ENCODE data around the gene ZNF280A. TPM values are rescaled to one million over a fixed set of nuclear protein-coding genes. Genes with fewer than 3 reads are reported as not detected.
A peak's percentile ranks its signal among the peaks of the same experiment; 100 is the strongest.
"Not testable (repeated sequence)": the region's sequence is repeated elsewhere in the genome, so short reads cannot be mapped to it uniquely, and the experiment has no call there.

ZNF280A gene
- total and polyA plus RNA-seq, 5 experiments from 2014 or later = not detected

DNA sequence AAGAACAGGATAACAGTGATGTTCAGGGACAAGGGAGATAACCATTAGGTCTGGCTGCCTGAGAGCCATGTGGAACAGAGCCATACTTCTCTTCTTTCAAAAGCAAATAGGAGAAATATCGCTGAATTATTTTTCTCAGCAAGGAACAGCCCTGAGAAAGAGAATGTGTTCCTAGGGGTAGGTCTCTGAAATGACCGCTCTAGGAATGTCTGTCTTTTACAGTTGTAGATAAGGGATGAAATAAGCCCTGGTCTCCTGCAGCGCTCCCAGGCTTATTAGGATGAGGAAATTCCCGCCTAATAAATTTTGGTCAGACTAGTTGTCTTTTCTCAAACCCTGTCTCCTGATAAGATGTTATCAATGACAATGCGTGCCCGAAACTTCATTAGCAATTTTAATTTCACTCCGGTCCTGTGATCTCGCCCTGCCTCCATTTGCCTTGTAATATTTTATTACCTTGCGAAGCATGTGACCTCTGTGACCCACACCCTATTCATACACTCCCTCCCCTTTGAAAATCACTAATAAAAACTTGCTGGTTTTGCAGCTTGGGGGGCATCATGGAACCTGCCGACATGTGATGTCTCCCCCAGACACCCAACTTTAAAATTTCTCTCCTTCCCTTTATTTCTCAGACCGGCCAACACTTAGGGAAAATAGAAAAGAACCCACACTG, 51.1 kb downstream of the ZNF280A start:
- H3K36me3 Mint-ChIP-seq = peaks cover 0 to 17% (median 3%) of the 10 kb centered on the region in 3 donors
- DNase-seq, ATAC-seq, POLR2A ChIA-PET, H3K4me1 Mint-ChIP-seq, H3K27ac Mint-ChIP-seq, H3K4me3 Mint-ChIP-seq: not testable (repeated sequence)
- H3K27me3 Mint-ChIP-seq = peaks cover 10 to 40% (median 18%) of the 10 kb centered on the region in 5 donors
- H3K9me3 Mint-ChIP-seq = peaks cover 0 to 40% (median 17%) of the 10 kb centered on the region in 9 donors

DNA sequence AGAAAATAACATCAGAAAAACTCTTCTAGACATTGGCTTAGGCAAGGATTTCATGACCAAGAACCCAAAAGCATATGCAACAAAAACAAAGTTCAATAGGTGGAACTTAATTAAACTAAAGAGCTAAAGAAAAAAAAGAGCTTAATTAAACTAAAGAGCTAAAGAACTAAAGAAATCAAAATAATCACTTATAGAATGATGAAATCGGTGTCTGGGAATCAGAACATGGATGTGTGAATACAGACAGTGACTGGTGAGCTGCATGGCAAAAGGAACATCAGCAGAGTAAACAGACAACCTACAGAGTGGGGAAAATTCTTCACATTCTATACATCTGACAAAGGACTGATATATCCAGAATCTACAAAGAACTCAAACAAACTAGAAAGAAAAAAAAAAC, 53.0 kb downstream of the ZNF280A start:
- Mint-ChIP-seq H3K9me3 (peaks cover 0 to 40% (median 17%) of the 10 kb centered on the region in 9 donors), H3K27ac (no peak overlapping the region), H3K4me3 (no peak overlapping the region), H3K36me3 (peaks cover 0 to 17% (median 3%) of the 10 kb centered on the region in 3 donors), H3K27me3 (peaks cover 20 to 59% (median 32%) of the 10 kb centered on the region in 5 donors), H3K4me1 (peaks cover 0 to 7% (median 2%) of the 10 kb centered on the region in 4 donors)
- DNase-seq (no peak), ATAC-seq (no peak)
- POLR2A ChIA-PET = no interaction called here

DNA sequence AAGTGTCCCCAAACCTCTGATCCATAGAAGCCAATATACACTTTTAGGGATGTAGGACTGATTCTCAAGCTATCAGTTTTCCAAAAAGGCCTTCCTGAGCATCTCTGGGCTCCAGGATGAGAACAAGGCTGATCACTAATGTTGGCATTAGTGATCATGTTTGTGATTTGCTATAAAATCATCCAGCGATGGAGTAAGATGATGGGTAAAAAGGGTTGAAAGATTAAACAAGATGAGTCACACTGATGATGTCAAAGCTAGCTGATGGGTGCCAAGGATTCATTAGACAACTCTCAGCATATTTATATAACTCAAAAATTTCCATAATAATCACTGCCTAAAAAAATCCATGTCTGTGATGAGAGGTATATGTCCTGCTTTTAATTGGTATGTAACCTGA, 54.3 kb downstream of the ZNF280A start:
- no peak for ATAC-seq
- Mint-ChIP-seq H3K36me3 (peaks cover 0 to 17% (median 3%) of the 10 kb centered on the region in 3 donors), H3K27me3 (peaks cover 27 to 65% (median 38%) of the 10 kb centered on the region in 5 donors), H3K9me3 (peaks cover 0 to 41% (median 17%) of the 10 kb centered on the region in 9 donors), H3K4me3 (no peak overlapping the region), H3K4me1 (peaks cover 0 to 7% (median 2%) of the 10 kb centered on the region in 4 donors), H3K27ac (no peak overlapping the region)
- POLR2A ChIA-PET = no interaction called here
- DNase-seq = no peak

DNA sequence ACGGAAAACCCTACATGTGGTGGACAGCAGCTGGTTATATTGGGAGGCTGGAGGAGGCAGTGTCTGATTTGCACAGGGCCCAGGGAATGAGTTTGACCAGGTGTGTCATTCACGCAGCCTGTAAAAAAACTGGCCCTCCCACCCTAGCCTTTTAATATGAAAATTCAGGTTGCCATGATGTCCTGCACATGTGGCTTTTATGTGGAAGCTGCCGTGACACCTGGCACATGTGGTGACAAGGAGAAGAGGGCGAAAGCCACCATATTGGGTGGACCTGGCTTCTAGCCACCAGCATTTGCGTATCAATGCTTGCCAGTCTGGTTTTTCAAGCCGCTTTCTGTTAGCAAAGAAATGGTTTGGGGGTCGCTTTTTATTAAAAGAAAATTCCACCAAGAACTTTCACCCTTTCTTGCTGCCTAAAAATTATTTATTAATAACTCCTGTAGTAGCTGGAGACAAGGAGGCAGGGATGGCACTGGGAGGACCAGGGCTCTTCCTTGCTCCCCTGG, 54.9 kb downstream of the ZNF280A start:
- H3K36me3 Mint-ChIP-seq = peaks cover 0 to 17% (median 7%) of the 10 kb centered on the region in 3 donors
- POLR2A ChIA-PET = no interaction called here
- no peak overlapping the region for H3K27ac Mint-ChIP-seq
- peaks cover 29 to 72% (median 38%) of the 10 kb centered on the region in 5 donors for H3K27me3 Mint-ChIP-seq
- DNase-seq = no peak
- ATAC-seq = no peak
- H3K4me1 Mint-ChIP-seq = peaks cover 0 to 7% (median 2%) of the 10 kb centered on the region in 4 donors
- peaks cover 0 to 47% (median 17%) of the 10 kb centered on the region in 9 donors for H3K9me3 Mint-ChIP-seq
- H3K4me3 Mint-ChIP-seq = no peak overlapping the region

DNA sequence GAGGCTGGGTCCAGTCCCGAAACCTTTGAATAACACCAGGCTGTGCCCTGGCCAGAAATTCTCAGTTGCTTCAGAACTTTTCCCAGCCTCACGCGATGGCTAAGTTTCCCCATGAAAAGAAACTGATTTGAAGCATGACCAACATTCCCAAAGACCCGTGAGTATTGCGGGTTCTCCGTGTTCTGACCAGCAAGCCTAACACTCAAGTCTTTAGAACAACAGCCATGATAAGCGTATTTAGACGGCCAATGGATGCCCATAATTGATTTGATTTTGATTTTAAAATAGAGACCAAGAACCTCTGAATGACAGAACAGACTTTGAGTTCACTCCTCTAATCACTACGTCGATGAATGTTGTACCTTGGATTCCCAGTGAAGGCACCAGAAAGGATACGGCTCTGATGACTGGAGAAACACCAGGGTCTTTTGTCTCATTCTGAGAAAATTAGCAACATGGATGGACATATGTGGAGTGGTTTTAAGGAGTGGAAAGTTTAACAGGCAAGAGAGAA, 55.5 kb downstream of the ZNF280A start:
- no peak overlapping the region for H3K27ac Mint-ChIP-seq
- peaks cover 0 to 47% (median 15%) of the 10 kb centered on the region in 9 donors for H3K9me3 Mint-ChIP-seq
- DNase-seq (no peak), ATAC-seq (no peak)
- H3K4me3 Mint-ChIP-seq = no peak overlapping the region
- H3K36me3 Mint-ChIP-seq = peaks cover 0 to 16% (median 7%) of the 10 kb centered on the region in 3 donors
- POLR2A ChIA-PET = no interaction called here
- H3K27me3 Mint-ChIP-seq = peaks cover 29 to 73% (median 35%) of the 10 kb centered on the region in 5 donors
- peaks cover 0 to 7% (median 2%) of the 10 kb centered on the region in 4 donors for H3K4me1 Mint-ChIP-seq

DNA sequence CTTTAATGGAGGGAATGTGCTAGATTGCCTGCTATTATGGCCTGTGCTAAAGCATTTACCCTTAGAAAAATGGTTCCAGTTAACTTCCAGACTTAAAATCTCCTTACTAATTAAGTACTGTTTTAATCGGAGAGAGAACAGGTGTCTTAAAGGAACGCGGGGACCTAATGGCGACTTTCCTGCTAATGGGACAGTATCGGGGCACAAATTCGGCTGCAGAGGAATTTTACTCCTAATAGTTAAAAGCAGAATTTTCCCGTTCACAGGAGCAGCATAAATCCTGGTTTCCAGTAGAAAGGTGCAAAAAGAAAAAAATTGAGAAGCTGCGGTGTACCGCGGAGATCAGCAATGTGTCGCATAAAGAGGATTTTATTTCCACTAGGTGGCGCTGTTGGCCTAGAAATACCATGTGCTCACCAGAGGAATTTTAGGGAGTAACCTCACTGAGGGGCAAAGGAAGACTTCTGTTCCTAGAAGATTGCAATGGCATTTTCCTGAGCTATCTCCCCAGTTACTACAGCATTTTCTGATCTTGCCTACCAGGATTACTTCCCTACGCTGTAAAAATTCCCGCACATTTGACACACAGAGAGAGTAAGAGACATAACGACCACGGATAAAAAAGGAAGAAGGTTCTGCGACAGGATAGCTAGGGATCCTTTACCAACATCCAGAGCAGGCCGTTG, 56.1 kb downstream of the ZNF280A start:
- no peak overlapping the region for H3K27ac Mint-ChIP-seq
- H3K27me3 Mint-ChIP-seq = peaks cover 29 to 73% (median 34%) of the 10 kb centered on the region in 5 donors
- peaks cover 0 to 47% (median 15%) of the 10 kb centered on the region in 9 donors for H3K9me3 Mint-ChIP-seq
- peaks cover 0 to 7% (median 2%) of the 10 kb centered on the region in 4 donors for H3K4me1 Mint-ChIP-seq
- peak; percentile 10 to 69 (median 52) for DNase-seq
- POLR2A ChIA-PET = no interaction called here
- no peak overlapping the region for H3K4me3 Mint-ChIP-seq
- peak in 1 of 2 donors; percentile 56 for ATAC-seq
- H3K36me3 Mint-ChIP-seq = peaks cover 0 to 16% (median 4%) of the 10 kb centered on the region in 3 donors

Other genes with a start within 250 kb of the ZNF280A start
- gene ZNF280B, start 11.5 kb downstream of the ZNF280A start, total RNA-seq = 1 to 10 TPM; 2.4 to 2.6 TPM
- 1 to 10 TPM; 2.1 to 3.0 (median 2.1) TPM for gene ZNF280B, start 11.5 kb downstream of the ZNF280A start, polyA plus RNA-seq
- gene PRAME, start 39.0 kb upstream of the ZNF280A start, total RNA-seq = not detected
- not detected for gene PRAME, start 39.0 kb upstream of the ZNF280A start, polyA plus RNA-seq
- gene GGTLC2, start 124.3 kb upstream of the ZNF280A start, total RNA-seq = not detected
- gene GGTLC2, start 124.3 kb upstream of the ZNF280A start, polyA plus RNA-seq = not detected